Neuron (in vitro differentiated cells): ENCODE results near the gene IDH3B.
A peak's percentile ranks its signal among the peaks of the same experiment; 100 is the strongest.

Experiments
- H2AFZ ChIP-seq: one replicate; pipeline ENCODE4 v1.6.1; 2013; ENCODE audit warnings: low read depth, mild to moderate bottlenecking, inconsistent platforms, low read length, moderate library complexity
- H3K27me3 ChIP-seq: one replicate; pipeline ENCODE4 v1.6.1; 2013; ENCODE audit warnings: low read length; ENCODE audit not compliant: insufficient read depth
- H3K36me3 ChIP-seq: one replicate; pipeline ENCODE4 v1.6.1; 2013; ENCODE audit warnings: low read length; ENCODE audit not compliant: insufficient read depth
- H3K4me1 ChIP-seq: one replicate; pipeline ENCODE4 v1.6.1; 2013; ENCODE audit warnings: low read length; ENCODE audit not compliant: insufficient read depth
- H3K4me3 ChIP-seq: 2 replicates; pipeline ENCODE4 v1.5.1; 2013; ENCODE audit warnings: mild to moderate bottlenecking, low read length, moderate library complexity
- H3K9me3 ChIP-seq: one replicate; pipeline ENCODE4 v1.6.1; 2013; ENCODE audit warnings: low read length

The IDH3B gene

GRCh38 chr20:2658414-2659354 is 5.3 kb downstream of the IDH3B start:
- no peaks in the 10 kb centered on the region for H3K9me3 ChIP-seq
- no peak overlapping the region for H3K4me3 ChIP-seq
- no peak overlapping the region for H2AFZ ChIP-seq
- H3K36me3 ChIP-seq, result peaks cover 78% of the 10 kb centered on the region
- H3K27me3 ChIP-seq, result no peaks in the 10 kb centered on the region
- peaks cover 14% of the 10 kb centered on the region for H3K4me1 ChIP-seq

DNA sequence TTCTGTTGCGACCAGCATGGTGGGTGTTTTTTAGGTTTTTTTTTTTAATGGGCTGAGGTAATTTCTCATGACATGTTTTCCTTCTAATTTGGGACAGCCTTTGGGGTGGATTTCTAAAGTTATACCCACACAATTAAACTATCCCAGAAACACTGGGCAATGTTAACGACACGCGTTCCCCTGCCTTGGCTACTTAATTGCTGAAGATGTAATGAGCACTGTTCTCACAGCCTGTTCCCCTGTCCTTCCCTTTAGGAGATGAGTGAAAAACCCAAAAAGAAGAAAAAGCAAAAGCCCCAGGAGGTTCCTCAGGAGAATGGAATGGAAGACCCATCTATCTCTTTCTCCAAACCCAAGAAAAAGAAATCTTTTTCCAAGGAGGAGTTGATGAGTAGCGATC is 6.3 kb downstream of the IDH3B start:
- Histone ChIP-seq H3K27me3 (no peaks in the 10 kb centered on the region), H3K4me3 (no peak overlapping the region), H3K9me3 (no peaks in the 10 kb centered on the region), H3K4me1 (peaks cover 14% of the 10 kb centered on the region), H3K36me3 (peaks cover 78% of the 10 kb centered on the region), H2AFZ (no peak overlapping the region)

GRCh38 chr20:2657241-2657640 is 6.8 kb downstream of the IDH3B start:
- H3K27me3 ChIP-seq, result no peaks in the 10 kb centered on the region
- H3K9me3 ChIP-seq, result no peaks in the 10 kb centered on the region
- H3K4me1 ChIP-seq, result peaks cover 14% of the 10 kb centered on the region
- H3K36me3 ChIP-seq, result peaks cover 76% of the 10 kb centered on the region
- no peak overlapping the region for H2AFZ ChIP-seq
- H3K4me3 ChIP-seq, result no peak overlapping the region

- no peak overlapping the region for H2AFZ ChIP-seq
- peaks cover 14% of the 10 kb centered on the region for H3K4me1 ChIP-seq
- H3K27me3 ChIP-seq, result no peaks in the 10 kb centered on the region
- peaks cover 73% of the 10 kb centered on the region for H3K36me3 ChIP-seq
- H3K4me3 ChIP-seq, result no peak overlapping the region
- H3K9me3 ChIP-seq, result no peaks in the 10 kb centered on the region
Measured at GRCh38 chr20:2656471-2657117, 7.4 kb downstream of the IDH3B start.

DNA sequence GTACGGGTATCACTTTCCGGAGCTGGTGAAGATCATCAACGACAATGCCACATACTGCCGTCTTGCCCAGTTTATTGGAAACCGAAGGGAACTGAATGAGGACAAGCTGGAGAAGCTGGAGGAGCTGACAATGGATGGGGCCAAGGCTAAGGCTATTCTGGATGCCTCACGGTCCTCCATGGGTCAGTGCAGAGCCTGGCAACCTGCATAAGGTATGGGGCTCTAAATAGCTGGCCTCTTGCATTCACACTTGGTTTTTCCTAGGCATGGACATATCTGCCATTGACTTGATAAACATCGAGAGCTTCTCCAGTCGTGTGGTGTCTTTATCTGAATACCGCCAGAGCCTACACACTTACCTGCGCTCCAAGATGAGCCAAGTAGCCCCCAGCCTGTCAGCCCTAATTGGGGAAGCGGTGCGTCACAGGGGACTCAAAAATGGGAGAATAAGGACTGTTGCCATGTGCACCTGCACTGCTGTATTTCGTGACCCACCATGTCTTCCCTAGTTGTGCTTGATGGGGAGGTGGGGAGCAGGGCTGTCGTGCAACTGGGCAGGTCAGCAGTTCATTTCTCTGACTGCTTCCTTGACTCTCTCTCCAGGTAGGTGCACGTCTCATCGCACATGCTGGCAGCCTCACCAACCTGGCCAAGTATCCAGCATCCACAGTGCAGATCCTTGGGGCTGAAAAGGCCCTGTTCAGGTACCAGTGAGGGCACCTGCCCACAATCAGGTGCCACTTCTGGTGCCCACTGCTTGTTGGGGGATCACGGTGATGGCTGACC is 8.5 kb downstream of the IDH3B start:
- peaks cover 67% of the 10 kb centered on the region for H3K36me3 ChIP-seq
- H3K27me3 ChIP-seq, result no peaks in the 10 kb centered on the region
- no peak overlapping the region for H3K4me3 ChIP-seq
- H3K4me1 ChIP-seq, result peaks cover 17% of the 10 kb centered on the region
- H2AFZ ChIP-seq, result no peak overlapping the region
- no peaks in the 10 kb centered on the region for H3K9me3 ChIP-seq

- H2AFZ ChIP-seq, result no peak overlapping the region
- H3K9me3 ChIP-seq, result no peaks in the 10 kb centered on the region
- H3K4me3 ChIP-seq, result no peak overlapping the region
- peaks cover 17% of the 10 kb centered on the region for H3K4me1 ChIP-seq
- peaks cover 60% of the 10 kb centered on the region for H3K36me3 ChIP-seq
- no peaks in the 10 kb centered on the region for H3K27me3 ChIP-seq
Measured at GRCh38 chr20:2654831-2655230, 9.2 kb downstream of the IDH3B start.

DNA sequence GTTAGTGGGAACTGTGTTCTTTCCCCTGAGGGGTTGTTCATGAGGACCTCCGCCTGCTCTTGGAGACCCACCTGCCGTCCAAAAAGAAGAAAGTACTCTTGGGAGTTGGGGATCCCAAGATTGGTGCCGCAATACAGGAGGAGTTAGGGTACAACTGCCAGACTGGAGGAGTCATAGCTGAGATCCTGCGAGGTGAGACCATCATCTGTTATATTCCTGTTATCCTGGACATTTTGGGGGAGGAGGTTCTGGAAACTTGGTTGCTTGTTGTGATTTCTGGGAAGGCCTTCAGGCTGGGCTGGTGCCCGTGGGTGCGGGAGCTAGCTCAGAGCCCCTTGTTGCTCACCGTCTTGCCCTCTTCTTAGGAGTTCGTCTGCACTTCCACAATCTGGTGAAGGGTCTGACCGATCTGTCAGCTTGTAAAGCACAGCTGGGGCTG is 9.6 kb downstream of the IDH3B start:
- Histone ChIP-seq H3K4me3 (peak overlapping the region; percentile 83), H3K27me3 (no peaks in the 10 kb centered on the region), H3K4me1 (peaks cover 17% of the 10 kb centered on the region), H2AFZ (no peak overlapping the region), H3K36me3 (peaks cover 56% of the 10 kb centered on the region), H3K9me3 (no peaks in the 10 kb centered on the region)

- peaks cover 17% of the 10 kb centered on the region for H3K4me1 ChIP-seq
- no peaks in the 10 kb centered on the region for H3K9me3 ChIP-seq
- H2AFZ ChIP-seq, result no peak overlapping the region
- peak overlapping the region; percentile 83 for H3K4me3 ChIP-seq
- H3K36me3 ChIP-seq, result peaks cover 51% of the 10 kb centered on the region
- no peaks in the 10 kb centered on the region for H3K27me3 ChIP-seq
Measured at GRCh38 chr20:2653556-2654383, 10.2 kb downstream of the IDH3B start.

GRCh38 chr20:2652724-2653555 is 11.1 kb downstream of the IDH3B start:
- peaks cover 42% of the 10 kb centered on the region for H3K36me3 ChIP-seq
- peak overlapping the region; percentile 83 for H3K4me3 ChIP-seq
- H3K4me1 ChIP-seq, result peaks cover 17% of the 10 kb centered on the region
- H3K27me3 ChIP-seq, result no peaks in the 10 kb centered on the region
- H2AFZ ChIP-seq, result no peak overlapping the region
- no peaks in the 10 kb centered on the region for H3K9me3 ChIP-seq

GRCh38 chr20:2651772-2652723 is 12.0 kb downstream of the IDH3B start, which contains the start of gene NOP56:
NOP56 (plus strand) TSS chr20:2652632; CDS start chr20:2652661, 29 bp downstream.
- H3K4me1 ChIP-seq, result peaks cover 17% of the 10 kb centered on the region
- H3K4me3 ChIP-seq, result peak within 1 kb of the TSS; percentile 83
- no peaks in the 10 kb centered on the region for H3K27me3 ChIP-seq
- peaks cover 34% of the 10 kb centered on the region for H3K36me3 ChIP-seq
- peak within 1 kb of the TSS; percentile 79 for H2AFZ ChIP-seq
- no peaks in the 10 kb centered on the region for H3K9me3 ChIP-seq

- Histone ChIP-seq H3K4me1 (no peaks in the 10 kb centered on the region), H3K4me3 (no peak overlapping the region), H3K36me3 (no peaks in the 10 kb centered on the region), H2AFZ (no peak overlapping the region), H3K9me3 (no peaks in the 10 kb centered on the region), H3K27me3 (no peaks in the 10 kb centered on the region)
Measured at GRCh38 chr20:2643708-2644107, 20.3 kb downstream of the IDH3B start.
